ENCODE results near the gene NCF4.

DNA sequence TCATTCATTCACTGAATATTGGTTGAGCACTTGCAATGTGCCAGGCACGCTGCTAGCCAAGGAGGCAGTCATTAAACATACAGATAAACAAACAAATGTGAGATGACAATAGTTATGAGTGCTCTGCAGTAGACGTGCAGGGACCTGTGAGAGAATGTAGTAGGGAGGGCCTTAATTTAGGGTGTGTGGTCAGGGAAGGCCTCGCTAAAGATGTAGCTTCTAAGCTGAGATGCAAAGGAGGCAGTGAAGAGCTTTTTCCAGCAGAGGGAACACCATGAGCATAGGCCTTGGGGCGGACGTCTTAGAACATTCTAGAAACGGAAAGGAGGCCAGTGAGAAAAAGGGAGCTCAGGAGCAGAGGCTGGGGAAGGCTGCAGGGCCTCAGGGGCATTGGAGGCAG lies 789 bp upstream of the NCF4 start:
- TF ChIP-seq, protein P1, sequence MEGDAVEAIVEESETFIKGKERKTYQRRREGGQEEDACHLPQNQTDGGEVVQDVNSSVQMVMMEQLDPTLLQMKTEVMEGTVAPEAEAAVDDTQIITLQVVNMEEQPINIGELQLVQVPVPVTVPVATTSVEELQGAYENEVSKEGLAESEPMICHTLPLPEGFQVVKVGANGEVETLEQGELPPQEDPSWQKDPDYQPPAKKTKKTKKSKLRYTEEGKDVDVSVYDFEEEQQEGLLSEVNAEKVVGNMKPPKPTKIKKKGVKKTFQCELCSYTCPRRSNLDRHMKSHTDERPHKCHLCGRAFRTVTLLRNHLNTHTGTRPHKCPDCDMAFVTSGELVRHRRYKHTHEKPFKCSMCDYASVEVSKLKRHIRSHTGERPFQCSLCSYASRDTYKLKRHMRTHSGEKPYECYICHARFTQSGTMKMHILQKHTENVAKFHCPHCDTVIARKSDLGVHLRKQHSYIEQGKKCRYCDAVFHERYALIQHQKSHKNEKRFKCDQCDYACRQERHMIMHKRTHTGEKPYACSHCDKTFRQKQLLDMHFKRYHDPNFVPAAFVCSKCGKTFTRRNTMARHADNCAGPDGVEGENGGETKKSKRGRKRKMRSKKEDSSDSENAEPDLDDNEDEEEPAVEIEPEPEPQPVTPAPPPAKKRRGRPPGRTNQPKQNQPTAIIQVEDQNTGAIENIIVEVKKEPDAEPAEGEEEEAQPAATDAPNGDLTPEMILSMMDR (IDR thresholded peaks at IDR 0.05): no peak
- no peak for TF ChIP-seq POLR2A (IDR thresholded peaks at IDR 0.05)
